OCI-LY1 (cell line): ENCODE results near the gene CBR1.

ENCODE experiments used
- EZH2 ChIP-seq: fragments of 200-600 bp; sonication (generic), shearing (Covaris generic); IDR thresholded peaks from 2 replicates; pipeline ENCODE4 v1.8.0; 2017; ENCODE audit warnings: borderline replicate concordance, mixed run types, mild to moderate bottlenecking, antibody characterized with exemption, low read length, moderate library complexity, mixed read lengths
- TF ChIP-seq, protein P1 (sequence below): fragments of 200-600 bp; sonication (generic), shearing (Covaris generic); IDR thresholded peaks from 2 replicates; pipeline ENCODE4 v1.5.1; 2017; ENCODE audit warnings: mild to moderate bottlenecking, antibody characterized with exemption, low read length, moderate library complexity, mixed read lengths

DNA sequence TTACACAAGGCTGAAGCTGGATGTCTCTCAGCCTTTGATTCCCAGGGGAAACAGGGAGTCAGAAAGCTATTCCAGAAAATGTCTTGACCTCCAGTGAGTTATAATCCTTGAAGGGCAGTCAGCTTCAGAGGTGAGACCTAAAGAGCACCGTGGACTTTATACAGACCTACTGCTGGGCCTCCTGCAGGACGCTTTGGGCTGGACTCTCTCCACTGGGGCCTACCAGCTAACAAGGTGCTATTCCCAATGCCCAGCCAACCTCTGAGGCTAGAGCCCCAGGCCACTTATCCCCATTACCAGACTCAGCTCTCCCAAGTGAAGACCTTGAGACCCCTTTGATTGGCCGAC, 16.1 kb upstream of the CBR1 start:
- TF ChIP-seq, protein P1, sequence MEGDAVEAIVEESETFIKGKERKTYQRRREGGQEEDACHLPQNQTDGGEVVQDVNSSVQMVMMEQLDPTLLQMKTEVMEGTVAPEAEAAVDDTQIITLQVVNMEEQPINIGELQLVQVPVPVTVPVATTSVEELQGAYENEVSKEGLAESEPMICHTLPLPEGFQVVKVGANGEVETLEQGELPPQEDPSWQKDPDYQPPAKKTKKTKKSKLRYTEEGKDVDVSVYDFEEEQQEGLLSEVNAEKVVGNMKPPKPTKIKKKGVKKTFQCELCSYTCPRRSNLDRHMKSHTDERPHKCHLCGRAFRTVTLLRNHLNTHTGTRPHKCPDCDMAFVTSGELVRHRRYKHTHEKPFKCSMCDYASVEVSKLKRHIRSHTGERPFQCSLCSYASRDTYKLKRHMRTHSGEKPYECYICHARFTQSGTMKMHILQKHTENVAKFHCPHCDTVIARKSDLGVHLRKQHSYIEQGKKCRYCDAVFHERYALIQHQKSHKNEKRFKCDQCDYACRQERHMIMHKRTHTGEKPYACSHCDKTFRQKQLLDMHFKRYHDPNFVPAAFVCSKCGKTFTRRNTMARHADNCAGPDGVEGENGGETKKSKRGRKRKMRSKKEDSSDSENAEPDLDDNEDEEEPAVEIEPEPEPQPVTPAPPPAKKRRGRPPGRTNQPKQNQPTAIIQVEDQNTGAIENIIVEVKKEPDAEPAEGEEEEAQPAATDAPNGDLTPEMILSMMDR, result no peak
- TF ChIP-seq EZH2, result no peak
